Right renal cortex interstitium (tissue), 3 donors: ENCODE measurements around the gene FOXE3. TPM values are rescaled to one million over a fixed set of nuclear protein-coding genes. Genes with fewer than 3 reads are reported as not detected.

Experiments used
- DNase-seq, 3 donors: peaks; one replicate each; pipeline ENCODE4 v3.0.0-alpha.2; 2013; ENCODE audit warnings: low read depth in 3 of 3, low spot score in 2 of 3
- polyA plus RNA-seq, 3 donors: library from polyadenylated mRNA; unstranded; fragments of 120-200 nt; gene quantifications; one replicate each; pipeline ENCODE4 v1.2.1, GENCODE V29; 2013; ENCODE audit not compliant: insufficient read length in 3 of 3

FOXE3 gene
- under 1 TPM; 0.07 to 0.21 (median 0.12) TPM for polyA plus RNA-seq

DNA sequence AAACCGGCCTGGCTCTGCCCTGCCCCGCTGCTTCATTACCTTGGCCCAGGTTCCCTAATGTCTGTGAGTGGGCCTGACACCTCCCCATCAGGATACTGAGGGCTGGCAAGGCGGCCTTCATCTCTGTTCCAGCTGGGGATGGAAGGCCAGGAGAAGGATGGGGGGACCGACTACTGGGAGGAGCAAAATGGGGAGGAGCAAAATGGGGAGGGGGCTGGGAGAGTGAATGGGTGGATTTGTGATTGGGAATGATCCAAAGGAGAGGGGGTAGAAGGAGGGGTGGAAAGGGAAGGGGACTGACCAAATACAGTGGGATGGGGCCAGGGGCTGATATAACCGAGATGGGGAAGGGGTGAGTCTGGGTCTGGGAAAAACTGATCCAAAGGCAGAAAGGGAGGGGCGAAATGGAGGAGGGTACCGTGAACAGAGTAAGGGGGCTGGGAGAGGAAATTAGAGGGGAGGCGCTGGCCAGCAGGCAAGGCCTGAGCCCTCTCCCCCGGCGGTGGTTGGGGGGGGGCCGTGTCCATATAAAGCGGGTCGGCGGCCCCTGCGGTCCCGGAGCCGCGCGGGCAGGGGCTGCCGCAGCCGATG, at the start of gene FOXE3:
Gene FOXE3 (plus strand): TSS at position 558 of the 591 bp plus-strand sequence. CDS start 31 bp downstream, at position 589.
- no peak for DNase-seq

DNA sequence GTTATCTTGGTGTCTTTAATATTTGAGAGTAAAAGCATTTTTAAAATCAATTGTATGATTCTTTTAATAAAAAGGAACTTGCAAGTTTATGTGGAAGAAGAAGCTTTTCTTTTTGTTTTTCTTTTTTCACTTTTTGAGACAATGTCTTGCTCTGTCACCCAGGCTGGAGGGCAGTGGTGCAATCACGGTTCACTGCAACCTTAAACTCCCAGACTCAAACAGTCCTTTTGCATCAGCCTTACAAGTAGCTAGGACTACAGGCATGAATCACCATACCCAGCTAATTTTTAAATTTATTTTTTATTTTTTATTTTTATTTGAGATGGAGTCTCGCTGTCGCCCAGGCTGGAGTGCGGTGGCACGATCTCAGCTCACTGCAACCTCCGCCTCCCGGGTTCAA, 48.4 kb upstream of the FOXE3 start:
- DNase-seq = no peak

DNA sequence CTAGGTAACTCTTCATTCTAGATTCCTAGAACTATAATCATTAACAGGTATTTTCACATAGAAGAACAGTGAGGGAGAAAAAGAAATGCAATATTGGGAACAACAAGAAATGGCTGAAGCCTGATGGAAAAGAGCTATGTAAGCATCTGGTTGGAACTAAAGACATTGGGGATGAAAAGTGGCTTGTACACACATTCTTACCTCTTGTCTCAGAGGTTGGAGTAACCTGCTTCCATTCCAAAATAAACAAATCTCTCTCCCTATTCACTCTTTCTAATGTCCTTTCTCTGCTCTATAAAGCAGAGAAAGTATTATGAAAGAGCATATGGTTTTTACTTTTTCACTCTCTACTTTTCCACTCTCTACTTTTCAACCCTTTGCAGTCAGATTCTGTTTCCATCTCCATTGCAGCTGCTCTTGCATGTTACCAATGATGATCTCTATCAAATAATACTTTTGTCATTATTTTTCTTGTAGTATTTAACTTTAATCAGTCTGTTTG, 45.0 kb upstream of the FOXE3 start:
- no peak for DNase-seq

DNA sequence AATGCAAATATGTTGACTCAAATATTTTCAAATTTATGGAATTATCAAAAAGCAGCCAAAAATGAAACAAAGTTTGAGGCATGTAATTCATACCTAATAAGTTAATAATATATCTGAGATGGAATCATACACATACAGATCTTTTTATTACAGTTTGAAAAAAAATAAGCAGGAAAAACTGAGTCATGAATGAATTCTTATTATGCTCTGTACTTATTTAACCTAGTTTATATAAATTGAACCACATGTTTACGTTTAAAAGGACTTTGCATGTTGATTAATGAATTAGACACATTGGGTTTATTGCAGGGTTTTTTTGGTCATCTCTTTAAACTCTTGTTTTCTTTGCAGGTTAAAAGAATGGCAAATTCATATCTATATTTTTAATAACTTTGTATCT, 41.6 kb upstream of the FOXE3 start:
- no peak for DNase-seq

DNA sequence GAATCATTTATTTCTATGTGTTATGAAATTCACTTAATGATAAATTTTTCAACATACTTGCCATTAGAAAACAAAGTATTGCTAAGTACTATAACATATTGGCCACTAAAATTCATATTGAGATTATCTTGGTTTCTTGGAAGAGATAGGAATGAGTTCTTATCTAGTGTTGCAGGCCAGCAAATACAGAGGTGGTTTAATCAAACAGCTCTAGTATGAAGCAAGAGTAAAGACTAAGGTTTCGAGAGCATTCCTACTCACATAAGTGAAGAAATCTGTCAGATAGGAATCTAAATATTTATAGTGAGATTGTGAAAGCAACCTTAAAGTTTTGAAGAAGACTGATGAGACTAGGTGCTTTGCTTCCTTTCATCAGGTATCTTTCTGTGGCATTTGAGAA, 37.9 kb upstream of the FOXE3 start:
- DNase-seq = no peak

DNA sequence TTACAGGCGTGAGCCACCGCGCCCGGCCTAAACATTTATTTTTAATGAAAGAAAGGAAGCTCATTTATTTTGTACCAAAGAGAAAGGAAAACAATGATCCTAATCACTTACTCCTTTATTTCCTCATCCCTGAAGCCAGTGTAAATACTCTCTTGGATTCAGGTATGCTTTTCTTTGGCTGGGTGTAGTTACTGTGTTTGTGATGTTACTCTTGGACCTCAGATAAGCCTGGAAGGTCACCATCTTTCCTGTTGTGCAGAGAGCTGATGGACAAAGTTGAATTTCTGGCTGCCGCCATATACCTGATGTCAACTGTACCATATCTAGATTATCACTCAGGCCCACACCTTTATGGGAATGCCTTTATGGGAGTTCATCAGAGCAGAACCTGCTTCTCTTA, 35.4 kb upstream of the FOXE3 start:
- DNase-seq = no peak

DNA sequence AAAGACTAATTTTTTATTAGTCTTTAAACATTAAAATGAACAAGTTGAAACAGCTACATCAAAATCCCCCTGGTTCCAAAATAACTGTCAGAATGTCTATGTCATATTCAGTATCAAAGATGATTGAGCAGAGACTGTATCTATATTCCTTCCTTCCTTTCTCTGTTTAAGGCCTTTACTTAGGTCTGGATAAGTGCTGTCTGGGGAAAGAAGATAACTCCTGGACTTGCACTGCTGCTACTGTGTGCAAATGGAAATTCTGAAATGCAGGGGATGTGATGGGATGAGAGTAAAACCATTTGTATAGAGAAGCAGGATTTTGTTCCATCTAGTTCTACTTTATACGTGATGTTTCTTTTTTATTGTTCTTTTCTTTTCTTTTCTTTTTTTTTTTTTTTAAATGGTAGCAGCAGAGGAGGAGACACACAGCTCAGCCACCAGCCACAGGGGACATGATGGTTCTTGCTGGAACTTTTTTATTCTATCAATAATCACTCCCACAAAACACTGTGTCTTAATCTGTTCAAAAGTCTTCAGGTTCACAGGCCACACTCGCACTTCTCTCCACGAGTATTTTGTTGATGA, 33.6 kb upstream of the FOXE3 start:
- DNase-seq = no peak

DNA sequence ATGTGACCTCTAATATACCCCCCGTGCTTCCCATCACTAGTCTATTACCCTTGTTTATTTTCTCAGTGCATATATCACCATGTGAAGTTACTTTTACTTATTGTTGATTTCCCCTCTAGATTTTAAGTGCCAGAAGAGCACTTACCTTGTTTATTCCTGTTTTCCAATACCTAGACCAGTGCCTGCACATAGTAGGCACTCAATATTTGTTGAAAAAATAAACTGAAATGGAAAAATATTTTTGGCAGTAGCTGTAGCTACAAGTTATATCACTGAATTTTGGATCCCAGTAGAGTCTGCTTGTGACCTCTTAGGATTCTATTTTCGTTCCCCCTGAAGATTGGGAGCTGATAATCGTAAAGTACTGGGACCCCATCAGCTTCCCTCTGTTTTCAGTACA, 32.0 kb upstream of the FOXE3 start:
- no peak for DNase-seq

DNA sequence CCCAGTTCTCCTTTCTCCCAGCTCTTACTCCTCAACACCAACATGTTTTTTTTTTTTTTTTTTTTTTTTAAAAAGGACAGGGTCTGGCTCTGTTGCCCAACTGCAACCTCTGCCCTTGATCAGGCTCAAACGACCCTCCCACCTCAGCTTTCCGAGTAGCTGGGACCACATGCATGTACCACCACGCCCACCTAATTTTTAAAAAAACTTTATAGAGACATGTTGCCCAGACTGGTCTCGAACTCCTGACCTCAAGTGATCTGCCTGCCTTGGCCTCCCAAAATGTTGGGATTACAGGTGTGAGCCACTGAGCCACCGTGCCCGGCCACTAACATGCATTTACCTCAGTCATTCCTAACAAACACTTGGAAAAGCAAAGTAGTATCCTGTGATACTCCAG, 31.1 kb upstream of the FOXE3 start:
- no peak for DNase-seq

DNA sequence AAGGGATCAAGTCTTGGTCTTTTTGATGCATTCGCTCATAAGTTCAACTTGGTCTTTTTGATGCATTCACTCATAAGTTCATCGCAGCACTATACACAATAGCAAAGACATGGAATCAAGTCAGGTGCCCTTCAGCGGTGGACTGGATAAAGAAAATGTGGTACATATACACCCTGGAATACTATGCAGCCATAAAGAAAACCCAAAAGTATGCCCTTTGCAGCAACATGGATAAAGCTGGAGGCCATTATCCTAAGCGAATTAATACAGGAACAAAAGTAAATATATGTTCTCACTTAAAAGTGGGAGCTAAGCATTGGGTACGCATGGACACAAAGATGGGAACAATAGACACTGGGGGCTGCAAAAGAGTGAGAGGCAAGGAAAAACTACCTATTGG, 29.8 kb upstream of the FOXE3 start:
- DNase-seq = no peak

DNA sequence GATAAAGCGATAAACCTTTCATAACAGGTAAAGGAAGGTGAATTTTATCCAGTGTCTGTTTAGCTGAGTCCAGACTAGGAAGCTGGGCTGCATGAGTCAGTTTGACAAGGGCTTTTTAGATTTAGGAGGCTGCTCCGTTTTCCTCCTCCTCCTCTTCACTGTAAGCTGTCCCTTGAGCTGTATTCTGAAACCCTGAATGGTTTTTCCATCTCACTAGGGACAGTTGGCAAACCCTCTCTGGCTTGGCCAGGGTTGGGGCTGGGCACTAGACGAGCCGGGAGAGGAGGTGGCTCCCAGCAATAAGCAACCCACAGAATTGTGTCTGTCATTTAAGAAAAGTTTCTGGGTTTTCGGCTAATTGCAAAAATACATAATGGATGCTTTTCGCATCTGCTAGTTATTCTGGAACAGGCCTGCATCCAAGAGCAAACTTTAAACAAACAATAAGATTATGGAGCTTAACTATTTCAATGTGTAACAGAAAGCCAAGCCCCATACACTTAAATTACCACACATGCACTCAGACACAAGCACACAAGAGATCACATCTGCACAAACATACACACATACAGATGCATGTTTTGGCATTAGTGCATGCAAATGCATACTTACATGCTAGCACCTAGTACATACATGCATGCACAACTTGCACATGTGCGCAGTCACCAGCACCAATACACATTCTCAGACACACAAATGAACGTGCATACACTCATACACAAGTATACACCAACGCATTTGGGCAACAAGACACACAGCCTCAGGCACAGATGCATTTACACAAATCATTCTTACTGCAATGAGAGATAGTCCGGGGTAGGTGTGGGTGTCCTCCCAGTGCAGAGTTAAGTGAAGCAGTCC, 27.8 kb upstream of the FOXE3 start:
- no peak for DNase-seq

DNA sequence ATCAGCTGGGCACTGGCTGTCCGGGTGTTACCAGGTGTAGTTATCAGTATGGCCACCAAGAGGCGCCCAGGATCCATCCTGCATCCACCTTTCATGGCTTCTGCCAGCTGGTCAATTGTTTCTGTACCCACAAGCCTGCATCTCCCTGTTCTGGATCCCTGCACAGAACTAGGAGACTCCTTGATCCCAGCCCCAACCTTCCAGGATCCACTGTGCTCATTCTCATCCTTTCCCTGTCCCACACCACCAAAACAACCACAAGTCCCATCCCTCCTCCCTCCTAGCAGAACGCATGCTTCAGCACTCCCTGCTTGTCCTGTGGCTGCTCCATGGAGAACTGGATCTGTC, 27.2 kb upstream of the FOXE3 start:
- DNase-seq = peak; percentile 31 to 40 (median 36)

DNA sequence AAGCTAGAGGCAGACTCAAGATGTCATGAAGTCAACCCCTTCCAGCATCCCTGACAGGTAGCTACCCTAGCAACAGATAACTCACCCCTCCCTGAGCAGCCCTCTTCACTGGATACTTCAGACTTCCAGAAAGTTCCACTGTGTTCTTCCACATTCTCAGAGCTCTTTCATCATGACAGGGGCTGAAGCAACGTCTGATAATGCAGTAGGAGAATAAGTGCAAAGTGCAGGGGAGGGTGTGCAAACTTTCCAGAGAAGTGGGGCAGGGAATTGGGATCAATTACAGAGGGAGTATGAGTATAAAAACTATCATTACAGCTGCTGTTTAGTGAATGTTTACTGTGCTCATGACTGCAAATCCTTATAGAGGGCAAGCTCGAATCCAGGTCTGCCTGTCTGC, 26.4 kb upstream of the FOXE3 start:
- DNase-seq = no peak

DNA sequence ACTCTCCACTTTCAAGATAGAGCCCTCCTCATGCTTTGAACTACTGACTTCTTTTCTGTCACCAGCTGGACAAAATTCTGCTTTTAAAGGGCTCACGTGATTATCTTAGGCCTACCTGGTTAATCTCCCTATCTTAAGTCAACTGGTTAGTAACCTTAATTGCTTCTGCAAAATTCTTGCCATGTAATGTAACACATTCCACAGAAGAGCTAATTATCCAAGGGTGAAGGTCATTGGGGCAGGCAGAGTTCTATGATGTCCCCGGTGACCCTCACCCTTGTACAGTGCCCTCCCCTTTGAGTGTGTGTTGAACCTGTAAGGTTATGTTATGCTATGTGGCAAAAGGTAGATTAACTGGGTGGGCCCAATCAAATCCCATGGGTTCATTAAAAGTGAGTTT, 25.2 kb upstream of the FOXE3 start:
- no peak for DNase-seq

DNA sequence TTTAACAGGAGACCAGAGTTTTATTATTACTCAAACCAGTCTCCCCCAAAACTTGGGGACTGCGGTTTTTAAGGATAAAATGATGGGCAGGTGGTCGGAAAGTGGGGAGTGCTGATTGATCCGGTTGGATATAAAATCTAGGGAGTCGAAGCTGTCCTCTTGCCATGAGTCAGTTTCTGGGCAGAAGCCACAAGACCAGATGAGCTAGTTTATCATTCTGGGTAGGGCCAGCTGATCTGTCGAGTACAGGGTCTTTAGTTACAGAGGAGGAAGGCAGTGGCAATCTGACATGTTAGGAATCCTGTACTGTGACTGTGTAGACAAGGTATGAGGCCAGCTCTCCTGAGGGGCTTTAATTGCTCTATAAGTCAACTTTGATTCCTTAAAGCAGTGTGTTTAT, 22.9 kb upstream of the FOXE3 start:
- DNase-seq = no peak

DNA sequence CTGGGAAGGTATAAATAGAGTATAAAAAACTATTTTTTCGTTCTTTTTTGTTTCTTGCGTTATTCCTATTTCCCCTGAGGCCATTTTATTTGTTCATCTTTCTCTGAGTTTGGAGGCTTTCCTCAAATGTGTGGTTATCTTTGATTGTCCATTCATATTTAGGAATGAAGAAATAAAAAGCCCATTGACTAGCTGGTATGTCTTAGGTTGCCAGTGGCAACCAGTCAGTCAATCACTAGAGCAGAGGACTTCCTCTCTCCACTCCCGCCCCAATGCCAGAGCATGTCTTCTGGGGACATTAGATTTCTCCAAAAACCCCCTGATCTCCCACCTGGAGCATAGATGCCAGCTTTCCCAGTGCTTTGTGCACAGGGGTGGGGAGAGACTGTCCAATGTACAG, 20.7 kb upstream of the FOXE3 start:
- no peak for DNase-seq

DNA sequence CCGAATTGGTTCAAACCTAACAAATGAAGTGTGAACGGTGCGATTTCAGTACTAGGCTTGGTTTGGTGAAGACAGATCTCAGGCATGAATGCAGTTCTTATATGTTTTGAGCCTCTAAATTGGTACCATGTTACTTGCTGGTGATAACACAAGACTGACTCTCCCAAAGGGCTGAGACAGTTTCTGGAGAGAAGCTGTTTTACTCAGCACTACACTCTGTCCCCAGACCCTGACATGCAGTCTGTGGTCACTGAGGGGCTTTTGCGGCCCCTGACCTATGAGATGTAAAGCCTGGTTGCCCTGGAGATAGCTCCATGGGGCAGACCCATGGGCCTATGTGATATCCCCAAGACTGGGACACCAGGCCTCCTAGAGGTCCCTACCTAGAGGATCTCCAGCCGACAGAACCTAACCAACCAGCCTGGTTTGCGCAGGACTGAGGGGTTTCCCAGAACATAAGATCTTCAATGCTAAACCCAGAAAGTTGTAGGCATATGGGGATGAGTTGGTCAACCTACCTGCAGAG, 19.4 kb upstream of the FOXE3 start:
- no peak for DNase-seq

DNA sequence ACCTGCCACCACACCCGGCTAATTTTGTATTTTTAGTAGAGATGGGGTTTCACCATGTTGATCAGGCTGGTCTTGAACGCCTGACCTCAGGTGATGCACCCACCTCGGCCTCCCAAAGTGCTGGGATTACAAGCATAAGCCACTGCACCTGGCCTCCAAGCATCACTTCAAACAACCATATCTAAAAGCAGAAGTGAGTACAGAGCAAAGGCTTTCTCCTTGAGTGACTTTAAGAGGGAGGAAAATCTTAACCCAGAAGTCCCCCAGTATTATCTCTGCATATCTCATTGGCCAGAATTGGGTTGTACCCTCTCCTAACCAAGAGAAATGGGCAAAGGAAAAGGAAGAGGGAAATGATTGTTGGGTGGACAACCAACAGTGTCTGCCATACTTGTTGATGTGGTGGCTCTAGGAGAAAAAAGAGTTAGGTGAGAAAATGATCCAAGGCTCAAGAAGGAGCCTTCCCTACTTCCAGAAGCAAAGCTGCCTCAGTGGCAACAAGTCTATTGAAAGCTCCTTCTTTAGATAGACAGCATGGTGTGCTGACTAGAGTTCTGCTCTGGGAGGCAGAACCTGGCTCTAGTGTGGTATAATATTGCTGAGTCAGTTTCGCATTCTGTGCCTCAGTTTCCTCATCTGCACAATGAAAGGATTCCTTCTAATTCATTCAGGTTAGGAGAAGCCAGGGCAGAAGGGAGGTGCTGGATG, 16.8 kb upstream of the FOXE3 start:
- no peak for DNase-seq

DNA sequence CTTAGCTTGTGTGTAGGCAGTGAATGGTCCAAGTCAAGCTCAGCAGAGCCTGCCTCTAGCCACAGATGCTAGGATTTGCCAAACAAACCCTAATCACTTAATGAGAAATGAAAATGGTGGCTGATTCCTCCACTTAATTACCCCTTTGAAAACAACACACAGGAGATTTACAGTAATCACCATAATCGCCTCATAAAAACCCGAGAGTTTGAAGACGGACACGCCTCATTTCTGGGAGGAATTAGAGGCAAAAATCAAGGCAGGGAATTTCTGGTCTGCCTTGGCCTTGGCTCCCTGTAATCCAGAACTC, 16.3 kb upstream of the FOXE3 start:
- no peak for DNase-seq

DNA sequence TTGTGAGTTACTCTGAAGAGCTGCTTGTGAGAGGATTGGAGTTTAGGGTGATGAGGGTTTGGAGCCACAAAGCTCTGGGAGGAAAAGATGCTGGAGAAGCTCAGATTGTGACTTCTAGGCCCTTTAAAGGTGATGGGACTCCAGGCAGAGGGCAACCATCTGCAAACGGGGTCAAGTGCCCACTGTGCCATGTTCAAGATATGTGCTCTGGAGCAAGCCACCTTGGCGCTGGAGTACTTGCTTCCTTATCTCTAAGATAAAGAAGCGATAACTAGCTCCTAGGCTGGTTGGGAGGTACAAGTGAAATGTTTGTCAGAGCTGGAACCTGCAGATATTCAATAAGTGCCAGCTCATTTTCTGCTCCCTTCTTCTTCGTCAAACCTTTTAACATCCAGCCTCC, 14.3 kb upstream of the FOXE3 start:
- no peak for DNase-seq

DNA sequence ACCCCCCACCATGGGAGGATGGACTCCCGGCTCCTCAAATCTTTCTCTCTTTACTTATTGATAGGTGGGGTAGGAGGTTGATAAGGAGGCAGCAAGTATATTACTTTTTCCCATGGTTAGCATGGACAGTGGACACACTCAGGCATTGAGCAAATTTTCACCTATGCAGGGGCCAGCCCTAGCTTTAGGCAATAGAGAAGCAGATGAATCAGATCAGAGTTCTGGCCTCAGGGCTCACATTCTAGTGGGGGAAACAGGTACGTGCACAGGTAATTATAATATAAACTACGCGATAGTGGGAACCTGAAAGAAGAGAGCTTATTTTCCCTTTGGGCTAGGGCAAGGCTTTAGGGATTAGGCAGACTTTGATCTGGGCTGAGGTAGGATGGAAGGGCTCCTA, 13.5 kb upstream of the FOXE3 start:
- DNase-seq = no peak
